K562 (cell line): ENCODE results near the gene EIF5B.

Source experiments
- HCFC1 ChIP-seq: IDR thresholded peaks from 2 replicates; pipeline ENCODE4 v1.6.1; 2012; ENCODE audit warnings: low read depth, low read length, improper control_type of control experiment
- HNRNPK ChIP-seq: fragments of 200-400 bp; formaldehyde crosslinking; IDR thresholded peaks from one replicate; pipeline ENCODE4 v1.6.1; 2018; ENCODE audit warnings: mild to moderate bottlenecking, low read depth, low read length; ENCODE audit not compliant: poor library complexity, severe bottlenecking
- ZNF518B ChIP-seq: fragments of 250-450 bp; sonication (Bioruptor Pico); IDR thresholded peaks from 2 replicates; pipeline ENCODE4 v1.5.0; 2021; ENCODE audit warnings: mild to moderate bottlenecking, moderate library complexity

DNA sequence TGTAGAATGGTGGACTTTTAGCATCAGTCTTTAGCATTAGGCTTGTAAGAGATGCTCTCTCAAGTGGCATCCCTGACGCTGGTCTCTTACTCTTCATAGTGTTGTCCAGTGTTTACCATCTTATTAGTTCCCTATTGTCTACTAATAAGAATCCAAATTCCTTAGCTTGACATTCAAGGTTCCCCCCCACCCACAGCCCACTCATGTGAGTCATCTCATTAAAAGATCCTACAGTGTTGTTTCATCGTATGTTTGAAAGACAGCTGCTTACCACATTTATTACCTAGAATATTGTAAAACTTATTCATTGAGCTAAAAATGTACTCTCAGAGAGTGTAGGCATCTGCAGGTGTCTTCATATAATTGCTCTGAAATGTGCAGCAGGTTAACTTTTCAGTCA is 28.5 kb downstream of the EIF5B start:
- no peak for TF ChIP-seq ZNF518B (CRISPR knock-in tag)
- TF ChIP-seq HNRNPK = no peak
- no peak for TF ChIP-seq HCFC1
